SK-N-SH (cell line): ENCODE data around the gene LRRC2. TPM values are rescaled to one million over a fixed set of nuclear protein-coding genes. Genes with fewer than 3 reads are reported as not detected.

Experiments used
- CTCF ChIA-PET: fragments of 300-600, 350-600 bp; formaldehyde crosslinking; extraction: SDS; loops from one replicate; lab custom pipeline; 2021; lab: Yijun Ruan, JAX
- POLR2A ChIA-PET: fragments of 350-600 bp; sonication (Branson Sonifier 250); formaldehyde crosslinking; extraction: SDS; loops from one replicate; lab custom pipeline; 2020; ENCODE audit warnings: antibody characterized with exemption, inconsistent platforms; lab: Yijun Ruan, JAX
- DNase-seq: peaks from one replicate; pipeline ENCODE4 v3.0.0; 2012
- H2AFZ ChIP-seq: fragments of 200-600 bp; sonication (generic); 2 replicates; pipeline ENCODE4 v1.8.1; 2016; ENCODE audit warnings: antibody characterized with exemption, mild to moderate bottlenecking, low read depth
- H3F3A ChIP-seq: fragments of 200-600 bp; sonication (generic); replicated peaks from 2 replicates; pipeline ENCODE3; 2016; ENCODE audit warnings: antibody characterized with exemption, mild to moderate bottlenecking; ENCODE audit not compliant: insufficient read depth
- H3K27ac ChIP-seq, 2 experiments: fragments of 200-500 bp in 1 of 2; fragments of 200-600 bp in 1 of 2; sonication (Bioruptor generic) in 1 of 2; sonication (generic), shearing (Covaris generic) in 1 of 2; 2 replicates each; pipeline versions ENCODE4 v1.5.1 to v1.6.1; 2014 to 2016; ENCODE audit warnings: low read depth in 2 of 2, inconsistent platforms in 1 of 2, low read length in 1 of 2, mild to moderate bottlenecking in 1 of 2, mixed read lengths in 1 of 2
- H3K27me3 ChIP-seq: fragments of 200-600 bp; sonication (generic), shearing (Covaris generic); 2 replicates; pipeline ENCODE4 v1.6.1; 2016; ENCODE audit warnings: mixed run types; ENCODE audit not compliant: insufficient read depth
- H3K36me3 ChIP-seq, 2 experiments: fragments of 200-500 bp in 1 of 2; fragments of 200-600 bp in 1 of 2; sonication (Bioruptor generic) in 1 of 2; sonication (generic) in 1 of 2; replicated peaks in 1 of 2; 2 replicates each; pipeline versions ENCODE3 to v1.5.1; 2014 to 2016; ENCODE audit warnings: low read length in 1 of 2, mild to moderate bottlenecking in 1 of 2; ENCODE audit not compliant: insufficient read depth in 2 of 2, control insufficient read depth in 1 of 2
- H3K4me1 ChIP-seq, 2 experiments: fragments of 200-500 bp in 1 of 2; fragments of 200-600 bp in 1 of 2; sonication (Bioruptor generic) in 1 of 2; sonication (generic), shearing (Covaris generic) in 1 of 2; 2 replicates each; pipeline versions ENCODE4 v1.5.1 to v1.6.1; 2014 to 2016; ENCODE audit warnings: low read depth in 1 of 2, low read length in 1 of 2, mixed run types in 1 of 2; ENCODE audit not compliant: insufficient read depth in 2 of 2, control insufficient read depth in 1 of 2
- H3K4me2 ChIP-seq: fragments of 200-600 bp; sonication (generic), shearing (Covaris generic); 2 replicates; pipeline ENCODE4 v1.6.1; 2017; ENCODE audit warnings: mixed run types
- H3K4me3 ChIP-seq, 2 experiments: fragments of 200-500 bp in 1 of 2; fragments of 200-600 bp in 1 of 2; sonication (Bioruptor generic) in 1 of 2; sonication (generic), shearing (Covaris generic) in 1 of 2; 2 replicates each; pipeline versions ENCODE4 v1.5.1 to v1.8.1; 2014 to 2016; ENCODE audit warnings: low read depth in 2 of 2, inconsistent platforms in 1 of 2, low read length in 1 of 2, mild to moderate bottlenecking in 1 of 2, mixed read lengths in 1 of 2, moderate library complexity in 1 of 2
- H3K79me2 ChIP-seq: fragments of 200-600 bp; sonication (generic); 2 replicates; pipeline ENCODE4 v1.8.1; 2017; ENCODE audit warnings: mild to moderate bottlenecking; ENCODE audit not compliant: insufficient read depth
- H3K9ac ChIP-seq: fragments of 200-600 bp; sonication (generic); 2 replicates; pipeline ENCODE4 v1.6.1; 2017; ENCODE audit warnings: mixed run types
- H3K9me2 ChIP-seq: fragments of 200-600 bp; sonication (generic); 2 replicates; pipeline ENCODE4 v1.6.1; 2017; ENCODE audit warnings: mixed run types
- H3K9me3 ChIP-seq: fragments of 200-600 bp; sonication (generic); 2 replicates; pipeline ENCODE4 v1.6.1; 2017; ENCODE audit warnings: mixed run types, mild to moderate bottlenecking, moderate library complexity
- H4K20me1 ChIP-seq: fragments of 200-600 bp; sonication (generic); 2 replicates; pipeline ENCODE4 v1.6.1; 2017; ENCODE audit warnings: mild to moderate bottlenecking, mixed run types; ENCODE audit not compliant: insufficient read depth
- ELF1 ChIP-seq: IDR thresholded peaks from 2 replicates; pipeline ENCODE4 v1.4.0; 2012
- MEF2A ChIP-seq: IDR thresholded peaks from 2 replicates; pipeline ENCODE4 v1.4.0; 2012; ENCODE audit warnings: low read depth, borderline replicate concordance
- MXI1 ChIP-seq: IDR thresholded peaks from 2 replicates; pipeline ENCODE4 v1.6.1; 2012; ENCODE audit warnings: mild to moderate bottlenecking, low read depth, low read length, improper control_type of control experiment
- RAD21 ChIP-seq: IDR thresholded peaks from 2 replicates; pipeline ENCODE4 v1.6.1; 2012; ENCODE audit warnings: mild to moderate bottlenecking, low read length
- REST ChIP-seq: IDR thresholded peaks from 2 replicates; pipeline ENCODE4 v1.6.1; 2012; ENCODE audit warnings: mild to moderate bottlenecking, low read depth, low read length, moderate library complexity
- RFX5 ChIP-seq: IDR thresholded peaks from 2 replicates; pipeline ENCODE4 v1.6.1; 2012; ENCODE audit warnings: mild to moderate bottlenecking, improper control_type of control experiment, low read length
- SMC3 ChIP-seq: IDR thresholded peaks from 2 replicates; pipeline ENCODE4 v1.6.1; 2012; ENCODE audit warnings: low read depth, low read length, improper control_type of control experiment
- TCF12 ChIP-seq: IDR thresholded peaks from 2 replicates; pipeline ENCODE4 v1.4.0; 2012
- USF1 ChIP-seq: IDR thresholded peaks from 2 replicates; pipeline ENCODE4 v1.4.0; 2012; ENCODE audit warnings: low read depth, borderline replicate concordance
- YY1 ChIP-seq: IDR thresholded peaks from 2 replicates; pipeline ENCODE4 v1.4.0; 2012; ENCODE audit warnings: low read depth, mild to moderate bottlenecking
- WGBS: methylation state at CpG from one replicate; pipeline ENCODE4 v1.1.6; 2017; ENCODE audit warnings: low lambda C conversion rate; 5-methylcytosine and 5-hydroxymethylcytosine counted together
- polyA plus RNA-seq, 3 experiments: library from polyadenylated mRNA; depleted of rRNA; stranded (reverse); fragments of >200 nt; gene quantifications; 2 replicates each; pipeline ENCODE4 v1.2.3, GENCODE V29; 2012

The LRRC2 gene
- polyA plus RNA-seq, 1 of the 3 experiments (the other 2 are of a cell fraction), result 0.13 TPM

GRCh38 chr3:46580675-46581074 lies 14.6 kb upstream of the LRRC2 start (continued):
- TF ChIP-seq MEF2A (no peak), SMC3 (no peak), RFX5 (no peak), TCF12 (no peak)

GRCh38 chr3:46579756-46580286 lies 13.7 kb upstream of the LRRC2 start:
- H3K9me3 ChIP-seq, result no peaks in the 10 kb centered on the region
- TF ChIP-seq REST (no peak), ELF1 (no peak), RAD21 (no peak), YY1 (no peak), MEF2A (no peak), MXI1 (no peak), USF1 (no peak)
- TF ChIP-seq, all 33 proteins: peak for 0
- Histone ChIP-seq H3K79me2 (no peaks in the 10 kb centered on the region), H3K9ac (no peak overlapping the region), H3K27ac (no peak overlapping the region), H3K4me1 (no peaks in the 10 kb centered on the region; a peak in 1 of 4 replicates), H3K4me2 (no peak overlapping the region), H3K4me3 (no peak overlapping the region), H2AFZ (no peak overlapping the region), H3F3A (no peaks in the 10 kb centered on the region), H3K9me2 (no peaks in the 10 kb centered on the region), H3K27me3 (no peaks in the 10 kb centered on the region; the same call in 1 of the 2 replicates), H3K36me3 (no peaks in the 10 kb centered on the region), H4K20me1 (no peaks in the 10 kb centered on the region)
- ChIA-PET POLR2A (no interaction called here), CTCF (no interaction called here)
- 73% methylated on average over 14 of the region's 14 CpGs for WGBS
- DNase-seq, result no peak
